Right lobe of liver (tissue), 4 donors: ENCODE results near the gene PPIA.

Experiments
- CTCF ChIP-seq, 4 donors: fragments of 200-600 bp in 3 of 4; fragments of 450-650 bp in 1 of 4; IDR thresholded peaks; one replicate each; pipeline versions ENCODE4 v1.5.1 to v1.8.0; 2016 to 2022; ENCODE audit warnings: antibody characterized with exemption in 4 of 4, mild to moderate bottlenecking in 2 of 4
- POLR2A ChIP-seq: fragments of 450-650 bp; IDR thresholded peaks from one replicate; pipeline ENCODE4 v1.6.1; 2017; ENCODE audit warnings: antibody characterized with exemption, mild to moderate bottlenecking
- donor health status: DM: no; HTN: no; CAD: no.
- donor health status: DM: no; HTN: no; CAD: no.
- donor health status: DM: no; HTN: yes; CAD: no.

GRCh38 chr7:44794331-44794730 is 2.1 kb upstream of the PPIA start:
- no peak for TF ChIP-seq CTCF (IDR thresholded peaks at IDR 0.05)
- TF ChIP-seq POLR2A = no peak
